ENCODE data around the gene MPPED1. TPM values are rescaled to one million over a fixed set of nuclear protein-coding genes. Genes with fewer than 3 reads are reported as not detected.

The MPPED1 gene
- total RNA-seq, 2 donors from 2014 or later, result not detected

GRCh38 chr22:43431808-43432554, 20.2 kb downstream of the MPPED1 start:
- H3K27me3 ChIP-seq, result no peaks in the 10 kb centered on the region
- no peak for TF ChIP-seq POLR2A (IDR thresholded peaks at IDR 0.05)
- no peak for TF ChIP-seq CTCF (IDR thresholded peaks at IDR 0.05)
- intact Hi-C loops (cut with DNase I), result no loop called here
- H3K27ac ChIP-seq, result no peak overlapping the region
- H3K9me3 ChIP-seq, result no peaks in the 10 kb centered on the region
- no peaks in the 10 kb centered on the region for H3K36me3 ChIP-seq (replicated peaks in 1 of 2; ENCODE audit: insufficient read depth in 1 of 2, low read depth in 2 of 2)
- ATAC-seq, result no peak
- WGBS, 2 donors, result 24 to 39% methylated on average over 6 to 7 of the region's 8 CpGs
- peaks cover 15% of the 10 kb centered on the region for H3K4me1 ChIP-seq
- no peak for DNase-seq
- H3K4me3 ChIP-seq, result no peak overlapping the region

GRCh38 chr22:43432883-43433415, 21.1 kb downstream of the MPPED1 start:
- ATAC-seq (no peak), DNase-seq (no peak)
- Histone ChIP-seq H3K27ac (no peak overlapping the region), H3K9me3 (no peaks in the 10 kb centered on the region), H3K36me3 (replicated peaks in 1 of 2; ENCODE audit: insufficient read depth in 1 of 2, low read depth in 2 of 2) (no peaks in the 10 kb centered on the region), H3K4me1 (peaks cover 15% of the 10 kb centered on the region), H3K27me3 (no peaks in the 10 kb centered on the region), H3K4me3 (no peak overlapping the region)
- intact Hi-C loops (cut with DNase I), result no loop called here
- WGBS, 2 donors, result 76 to 77% methylated on average over 3 to 4 of the region's 5 CpGs
- TF ChIP-seq CTCF (IDR thresholded peaks at IDR 0.05), result no peak
- TF ChIP-seq POLR2A (IDR thresholded peaks at IDR 0.05), result no peak

GRCh38 chr22:43433451-43434274, 21.8 kb downstream of the MPPED1 start:
- ATAC-seq, result no peak
- WGBS, 2 donors, result 76 to 85% methylated on average over 35 of the region's 35 CpGs
- TF ChIP-seq CTCF (IDR thresholded peaks at IDR 0.05), result no peak
- no peak for TF ChIP-seq POLR2A (IDR thresholded peaks at IDR 0.05)
- DNase-seq, result no peak
- intact Hi-C loops (cut with DNase I), result no loop called here
- Histone ChIP-seq H3K4me1 (peaks cover 15% of the 10 kb centered on the region), H3K27ac (no peak overlapping the region), H3K4me3 (no peak overlapping the region), H3K27me3 (no peaks in the 10 kb centered on the region), H3K9me3 (no peaks in the 10 kb centered on the region), H3K36me3 (replicated peaks in 1 of 2; ENCODE audit: insufficient read depth in 1 of 2, low read depth in 2 of 2) (no peaks in the 10 kb centered on the region)

- no peaks in the 10 kb centered on the region for H3K9me3 ChIP-seq
- H3K27ac ChIP-seq, result no peak overlapping the region
- H3K27me3 ChIP-seq, result no peaks in the 10 kb centered on the region
- TF ChIP-seq CTCF (IDR thresholded peaks at IDR 0.05), result no peak
- TF ChIP-seq POLR2A (IDR thresholded peaks at IDR 0.05), result no peak
- intact Hi-C loops (cut with DNase I), result no loop called here
- 70 to 78% methylated on average over 25 of the region's 25 CpGs for WGBS, 2 donors
- ATAC-seq (no peak), DNase-seq (no peak)
- peaks cover 15% of the 10 kb centered on the region for H3K4me1 ChIP-seq
- no peaks in the 10 kb centered on the region for H3K36me3 ChIP-seq (replicated peaks in 1 of 2; ENCODE audit: insufficient read depth in 1 of 2, low read depth in 2 of 2)
- H3K4me3 ChIP-seq, result no peak overlapping the region
These were observed 22.6 kb downstream of the MPPED1 start for GRCh38 chr22:43434275-43434927.

Measured in body of pancreas (tissue), 4 donors.